ENCODE measurements around the gene CDH23.

Gene CDH23

GRCh38 chr10:71399946-71400345 is 3.2 kb downstream of the CDH23 start:
- no peak overlapping the region for H3K4me3 ChIP-seq (ENCODE audit: low read depth, low read length)
- TF ChIP-seq, protein P1, sequence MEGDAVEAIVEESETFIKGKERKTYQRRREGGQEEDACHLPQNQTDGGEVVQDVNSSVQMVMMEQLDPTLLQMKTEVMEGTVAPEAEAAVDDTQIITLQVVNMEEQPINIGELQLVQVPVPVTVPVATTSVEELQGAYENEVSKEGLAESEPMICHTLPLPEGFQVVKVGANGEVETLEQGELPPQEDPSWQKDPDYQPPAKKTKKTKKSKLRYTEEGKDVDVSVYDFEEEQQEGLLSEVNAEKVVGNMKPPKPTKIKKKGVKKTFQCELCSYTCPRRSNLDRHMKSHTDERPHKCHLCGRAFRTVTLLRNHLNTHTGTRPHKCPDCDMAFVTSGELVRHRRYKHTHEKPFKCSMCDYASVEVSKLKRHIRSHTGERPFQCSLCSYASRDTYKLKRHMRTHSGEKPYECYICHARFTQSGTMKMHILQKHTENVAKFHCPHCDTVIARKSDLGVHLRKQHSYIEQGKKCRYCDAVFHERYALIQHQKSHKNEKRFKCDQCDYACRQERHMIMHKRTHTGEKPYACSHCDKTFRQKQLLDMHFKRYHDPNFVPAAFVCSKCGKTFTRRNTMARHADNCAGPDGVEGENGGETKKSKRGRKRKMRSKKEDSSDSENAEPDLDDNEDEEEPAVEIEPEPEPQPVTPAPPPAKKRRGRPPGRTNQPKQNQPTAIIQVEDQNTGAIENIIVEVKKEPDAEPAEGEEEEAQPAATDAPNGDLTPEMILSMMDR (IDR thresholded peaks at IDR 0.05; ENCODE audit: insufficient read depth, low read length, missing control alignments), result no peak
- ChIA-PET POLR2A (no interaction called here), CTCF (interaction anchor here (1.3 to 2.5 kb wide), 3 partner anchors 16 to 209 kb away, joined by 4 to 12 read pairs (median 7); no protein-coding TSS in a partner anchor)
- DNase-seq (ENCODE audit: low read depth, low spot score), result no peak

- CTCF ChIA-PET, result no interaction called here
- TF ChIP-seq, protein P1 (IDR thresholded peaks at IDR 0.05; ENCODE audit: insufficient read depth, low read length, missing control alignments), result no peak
- no peak for DNase-seq (ENCODE audit: low read depth, low spot score)
These were observed 4.3 kb downstream of the CDH23 start for GRCh38 chr10:71401056-71401455.

GRCh38 chr10:71402005-71402404 is 5.3 kb downstream of the CDH23 start:
- H3K4me3 ChIP-seq (ENCODE audit: low read depth, low read length), result no peak overlapping the region
- DNase-seq (ENCODE audit: low read depth, low spot score), result no peak
- ChIA-PET CTCF (interaction anchor here (0.8 to 1.3 kb wide), 2 partner anchors 14 to 18 kb away, joined by 4 read pairs; no protein-coding TSS in a partner anchor), POLR2A (no interaction called here)
- TF ChIP-seq, protein P1 (IDR thresholded peaks at IDR 0.05; ENCODE audit: insufficient read depth, low read length, missing control alignments), result no peak

More at GRCh38 chr10:71401056-71401455, 4.3 kb downstream of the CDH23 start:
- POLR2A ChIA-PET, result no interaction called here
- H3K4me3 ChIP-seq (ENCODE audit: low read depth, low read length), result no peak overlapping the region

DNA sequence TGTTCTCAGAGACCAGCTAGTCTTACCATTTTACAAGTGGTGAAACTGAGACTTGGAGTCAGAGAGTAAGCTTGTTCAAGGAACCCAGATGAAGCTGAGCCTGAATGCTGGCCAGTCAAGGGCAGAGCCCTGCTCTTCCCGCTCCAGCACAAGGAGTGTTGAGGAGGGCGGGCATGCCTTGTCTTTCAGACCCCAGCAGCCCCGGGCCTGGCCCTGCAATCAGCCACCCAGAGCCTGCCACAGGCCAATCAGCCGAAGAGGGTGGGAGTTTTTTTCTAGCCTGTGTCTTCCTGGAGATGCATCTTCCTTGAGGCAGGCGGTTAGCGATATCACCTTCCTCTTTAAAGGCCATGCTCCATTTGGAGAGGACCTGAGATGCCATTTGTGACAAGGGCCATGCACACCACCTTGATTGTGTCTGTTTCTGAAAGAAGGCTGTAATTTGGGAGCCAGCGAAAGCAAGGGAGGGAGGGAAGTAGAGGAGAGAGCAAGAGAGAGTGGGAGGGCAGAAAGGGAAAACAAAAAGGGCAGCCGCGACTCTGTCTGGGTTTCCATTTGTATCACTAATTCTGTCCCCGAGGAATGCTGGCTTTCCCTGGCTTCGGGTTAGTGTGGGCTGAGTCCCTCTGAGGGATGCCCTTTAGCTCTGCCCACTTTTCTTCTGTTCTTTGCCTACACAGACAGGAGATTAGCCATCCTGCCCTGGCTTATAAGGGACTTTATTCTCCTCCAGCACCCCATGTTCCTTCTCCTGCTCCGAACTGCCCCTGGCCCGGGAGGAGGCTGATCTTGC is 8.0 kb downstream of the CDH23 start:
- TF ChIP-seq, protein P1 (IDR thresholded peaks at IDR 0.05; ENCODE audit: insufficient read depth, low read length, missing control alignments), result no peak

DNA sequence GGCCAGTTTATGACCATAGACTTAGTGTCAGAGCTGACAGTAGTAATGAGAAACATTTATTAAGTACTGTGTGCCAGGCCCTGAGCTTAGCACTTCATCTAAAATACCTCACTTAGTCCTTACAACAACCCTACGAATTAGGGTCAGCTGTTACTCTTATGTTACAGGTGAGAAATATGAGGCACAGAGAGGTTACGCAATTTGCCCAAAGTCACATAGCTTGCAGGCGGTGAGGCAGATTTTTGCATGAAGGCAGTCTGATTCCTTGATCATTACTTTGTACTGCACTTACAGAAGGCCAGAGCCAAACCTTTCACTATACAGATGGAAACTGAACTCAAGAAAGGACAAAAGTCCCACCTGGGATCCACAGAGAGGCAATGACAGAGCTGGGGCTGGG is 10.2 kb downstream of the CDH23 start:
- ChIA-PET POLR2A (no interaction called here), CTCF (interaction anchor here (0.5 kb wide), 1 partner anchor 23 kb away, joined by 3 read pairs; no protein-coding TSS in a partner anchor)
- TF ChIP-seq, protein P1 (IDR thresholded peaks at IDR 0.05; ENCODE audit: insufficient read depth, low read length, missing control alignments), result no peak
- no peak for DNase-seq (ENCODE audit: low read depth, low spot score)
- no peak overlapping the region for H3K4me3 ChIP-seq (ENCODE audit: low read depth, low read length)

More for the DNA sequence above, 8.0 kb downstream of the CDH23 start:
- no peak for DNase-seq (ENCODE audit: low read depth, low spot score)
- ChIA-PET POLR2A (no interaction called here), CTCF (no interaction called here)
- H3K4me3 ChIP-seq (ENCODE audit: low read depth, low read length), result no peak overlapping the region

GRCh38 chr10:71408436-71409225 is 11.9 kb downstream of the CDH23 start:
- H3K4me3 ChIP-seq (ENCODE audit: low read depth, low read length), result no peak overlapping the region
- DNase-seq (ENCODE audit: low read depth, low spot score), result no peak
- TF ChIP-seq, protein P1 (IDR thresholded peaks at IDR 0.05; ENCODE audit: insufficient read depth, low read length, missing control alignments), result no peak
- ChIA-PET CTCF (no interaction called here), POLR2A (no interaction called here)
